HG02981 (cell line): Measurements from ENCODE around the gene PLCD4.

Source experiments
- ATAC-seq: cut with Tn5 transposase; IDR thresholded peaks from one replicate; pipeline ENCODE4 v1.9.1; 2021; ENCODE audit warnings: mild to moderate bottlenecking, moderate library complexity; ENCODE audit not compliant: unreplicated experiment

The PLCD4 gene

GRCh38 chr2:218607436-218608115 is at the start of gene PLCD4:
PLCD4 (plus strand) TSS chr2:218607899; CDS start chr2:218615740, 7,841 bp downstream.
- ATAC-seq, result no peak

GRCh38 chr2:218557941-218558340 is 49.8 kb upstream of the PLCD4 start:
- ATAC-seq, result no peak

GRCh38 chr2:218558986-218559385 is 48.7 kb upstream of the PLCD4 start:
- no peak for ATAC-seq

- ATAC-seq, result no peak
These were observed 43.6 kb upstream of the PLCD4 start for GRCh38 chr2:218564056-218564455.

GRCh38 chr2:218566296-218566695 is 41.4 kb upstream of the PLCD4 start:
- no peak for ATAC-seq

- ATAC-seq, result peak; percentile 36
These were observed 39.9 kb upstream of the PLCD4 start for GRCh38 chr2:218567797-218568189.

GRCh38 chr2:218568190-218569037 is 39.3 kb upstream of the PLCD4 start, which contains the start of the genes CNOT9 and USP37:
CNOT9 (plus strand) TSS chr2:218568839; CDS start chr2:218568955, 116 bp downstream.
USP37 (minus strand) TSS chr2:218568351; CDS start chr2:218558653, 9,698 bp downstream.
- peak; percentile 71 for ATAC-seq

GRCh38 chr2:218569038-218569431 is 38.7 kb upstream of the PLCD4 start:
- ATAC-seq, result peak; percentile 37

- ATAC-seq, result no peak
These were observed 37.8 kb upstream of the PLCD4 start for GRCh38 chr2:218569661-218570500.

- ATAC-seq, result no peak
These were observed 36.8 kb upstream of the PLCD4 start for GRCh38 chr2:218570850-218571249.

- ATAC-seq, result no peak
These were observed 30.8 kb upstream of the PLCD4 start for GRCh38 chr2:218576854-218577253.

GRCh38 chr2:218577482-218578220 is 30.0 kb upstream of the PLCD4 start:
- no peak for ATAC-seq

- ATAC-seq, result no peak
These were observed 29.3 kb upstream of the PLCD4 start for GRCh38 chr2:218578272-218578877.

GRCh38 chr2:218582076-218582475 is 25.6 kb upstream of the PLCD4 start:
- ATAC-seq, result peak; percentile 92

- ATAC-seq, result no peak
These were observed 23.5 kb upstream of the PLCD4 start for GRCh38 chr2:218583983-218584850.

- no peak for ATAC-seq
These were observed 22.2 kb upstream of the PLCD4 start for GRCh38 chr2:218585541-218585940.

GRCh38 chr2:218605432-218605831 is 2.3 kb upstream of the PLCD4 start:
- ATAC-seq, result no peak

- no peak for ATAC-seq
These were observed 8.2 kb downstream of the PLCD4 start for GRCh38 chr2:218615868-218616315.
